Glutamatergic neuron (in vitro differentiated cells): ENCODE data around the gene REG4. TPM values are rescaled to one million over a fixed set of nuclear protein-coding genes. Genes with fewer than 3 reads are reported as not detected.
"Not testable (repeated sequence)": the region's sequence is repeated elsewhere in the genome, so short reads cannot be mapped to it uniquely, and the experiment has no call there.

Experiments
- DNase-seq: peaks from one replicate; pipeline ENCODE4 v3.0.0; 2022
- H3K27ac Mint-ChIP-seq: one replicate; pipeline ENCODE4 v1.8.0; 2020; ENCODE audit warnings: mild to moderate bottlenecking, mixed read lengths, inconsistent platforms; ENCODE audit not compliant: unreplicated experiment
- H3K27me3 Mint-ChIP-seq: one replicate; pipeline ENCODE4 v1.8.0; 2020; ENCODE audit warnings: mild to moderate bottlenecking, moderate library complexity, mixed read lengths, inconsistent platforms; ENCODE audit not compliant: unreplicated experiment
- H3K36me3 Mint-ChIP-seq: one replicate; pipeline ENCODE4 v1.8.0; 2020; ENCODE audit warnings: mild to moderate bottlenecking, mixed read lengths, inconsistent platforms; ENCODE audit not compliant: unreplicated experiment
- H3K4me1 Mint-ChIP-seq: one replicate; pipeline ENCODE4 v1.8.0; 2020; ENCODE audit warnings: mild to moderate bottlenecking, low read depth, mixed read lengths, inconsistent platforms; ENCODE audit not compliant: unreplicated experiment
- H3K4me3 Mint-ChIP-seq: one replicate; pipeline ENCODE4 v1.8.0; 2020; ENCODE audit warnings: mild to moderate bottlenecking, mixed read lengths, inconsistent platforms; ENCODE audit not compliant: unreplicated experiment
- H3K9me3 Mint-ChIP-seq: one replicate; pipeline ENCODE4 v1.8.0; 2020; ENCODE audit warnings: mild to moderate bottlenecking, moderate library complexity, mixed read lengths, inconsistent platforms; ENCODE audit not compliant: unreplicated experiment
- CTCF ChIP-seq: fragments of 200-600 bp; sonication (generic); IDR thresholded peaks from one replicate; pipeline ENCODE4 v1.5.0; 2021; ENCODE audit not compliant: partially characterized antibody, unreplicated experiment
- total RNA-seq: library from RNA; stranded (reverse); fragmentation: NEBNext Ultra II Directional; extraction: Animal tissue kit (Norgen Biotek cat#: 25700); gene quantifications from one replicate; pipeline ENCODE4 v1.2.1, GENCODE V29; 2021; ENCODE audit not compliant: unreplicated experiment

Gene REG4
- total RNA-seq, 1 donor from 2014 or later = not detected

GRCh38 chr1:119790451-119791198 is 20.6 kb downstream of the REG4 start:
- Mint-ChIP-seq H3K27ac (no peak overlapping the region), H3K4me1 (peaks cover 4% of the 10 kb centered on the region), H3K4me3 (no peak overlapping the region), H3K9me3 (no peaks in the 10 kb centered on the region), H3K27me3 (peaks cover 3% of the 10 kb centered on the region), H3K36me3 (no peaks in the 10 kb centered on the region)
- no peak for DNase-seq
- TF ChIP-seq CTCF = no peak

DNA sequence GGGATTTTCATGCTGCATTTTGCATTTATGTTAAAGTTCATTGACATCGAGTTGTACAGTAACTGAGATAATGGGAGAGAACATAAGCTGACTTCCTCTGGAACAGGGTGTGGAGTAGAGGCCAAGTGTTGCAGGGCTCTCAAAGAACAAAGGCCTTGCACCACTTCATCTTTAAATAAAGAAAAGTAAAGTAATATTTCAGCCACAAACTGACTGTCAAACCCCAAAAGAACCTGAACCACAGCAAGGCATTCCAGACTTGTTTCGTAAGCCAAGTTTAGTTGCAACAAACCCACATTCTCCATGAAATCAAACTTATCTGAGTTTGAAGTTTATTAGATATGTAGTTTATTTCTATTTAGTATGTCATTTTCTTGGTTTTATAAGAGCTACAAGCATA is 23.5 kb downstream of the REG4 start:
- DNase-seq = no peak
- no peak for TF ChIP-seq CTCF
- Mint-ChIP-seq H3K9me3 (no peaks in the 10 kb centered on the region), H3K4me1 (peaks cover 7% of the 10 kb centered on the region), H3K4me3 (no peak overlapping the region), H3K27me3 (peaks cover 1% of the 10 kb centered on the region), H3K36me3 (no peaks in the 10 kb centered on the region), H3K27ac (no peak overlapping the region)

DNA sequence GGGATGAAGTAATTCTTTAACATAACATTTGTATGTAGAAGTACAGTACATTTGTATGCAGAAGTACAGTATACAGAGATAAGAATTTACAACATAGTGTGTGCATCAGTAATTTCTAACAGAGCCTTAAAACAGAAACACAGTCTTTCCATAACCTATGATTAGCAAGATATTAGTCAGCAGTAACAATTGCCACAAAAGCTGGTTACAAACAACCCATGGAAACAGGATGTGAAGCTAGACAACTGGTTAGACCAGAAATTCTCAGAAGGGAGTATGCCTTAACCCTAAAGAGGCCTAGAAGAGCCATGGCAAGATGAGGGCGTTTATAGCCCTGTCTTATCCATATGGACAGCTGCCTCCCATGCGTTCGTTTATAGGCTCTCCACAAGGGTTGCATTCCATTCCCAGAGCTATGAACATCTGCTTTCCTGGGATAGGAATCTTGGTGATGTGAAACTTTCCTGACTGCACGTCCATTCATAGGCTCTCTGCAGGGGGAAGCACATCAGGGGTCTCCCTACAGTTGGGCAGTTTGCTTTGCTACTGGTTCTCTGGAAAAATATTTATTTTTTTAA is 24.7 kb downstream of the REG4 start:
- H3K36me3 Mint-ChIP-seq, H3K4me3 Mint-ChIP-seq, DNase-seq, H3K9me3 Mint-ChIP-seq, H3K27me3 Mint-ChIP-seq, H3K27ac Mint-ChIP-seq: not testable (repeated sequence)
- H3K4me1 Mint-ChIP-seq = peaks cover 11% of the 10 kb centered on the region

- H3K4me1 Mint-ChIP-seq = peaks cover 12% of the 10 kb centered on the region
- not testable (repeated sequence) for H3K36me3 Mint-ChIP-seq, H3K27ac Mint-ChIP-seq, DNase-seq, H3K4me3 Mint-ChIP-seq, H3K27me3 Mint-ChIP-seq, H3K9me3 Mint-ChIP-seq
Measured at GRCh38 chr1:119786046-119786445, 25.2 kb downstream of the REG4 start.

- no peak overlapping the region for H3K27ac Mint-ChIP-seq
- H3K4me3 Mint-ChIP-seq = no peak overlapping the region
- H3K4me1 Mint-ChIP-seq = peaks cover 16% of the 10 kb centered on the region
- TF ChIP-seq CTCF = no peak
- no peak for DNase-seq
- peaks cover 1% of the 10 kb centered on the region for H3K27me3 Mint-ChIP-seq
- H3K36me3 Mint-ChIP-seq = no peaks in the 10 kb centered on the region
- H3K9me3 Mint-ChIP-seq = no peaks in the 10 kb centered on the region
Measured at GRCh38 chr1:119784191-119784781, 27.0 kb downstream of the REG4 start.
